GM12878 (cell line): ENCODE results near the gene PLIN3. TPM values are rescaled to one million over a fixed set of nuclear protein-coding genes. Genes with fewer than 3 reads are reported as not detected.

Experiments used
- ATAC-seq: fragments of 200-7000 bp; cut with Tn5 transposase; 3 replicates; pipeline ENCODE4 v1.9.1; 2020; ENCODE audit warnings: mild to moderate bottlenecking, moderate library complexity
- BruUV-seq: library from RNA; stranded (reverse); fragments of 400-500 nt; replicated peaks from 2 replicates; lab custom pipeline; 2021; lab: Mats Ljungman, UMichigan
- CTCF ChIA-PET: fragments of 300-600 bp; sonication (Branson Sonifier 250); formaldehyde crosslinking; extraction: SDS; loops from one replicate; lab custom pipeline; 2021; ENCODE audit warnings: inconsistent platforms; lab: Yijun Ruan, JAX
- POLR2A ChIA-PET: fragments of 350-600 bp; formaldehyde crosslinking; extraction: SDS; loops from one replicate; lab custom pipeline; 2021; ENCODE audit warnings: inconsistent platforms; lab: Charles Lee
- RAD21 ChIA-PET: fragments of 300-600 bp; sonication (Branson Sonifier 250); formaldehyde crosslinking; loops from one replicate; lab custom pipeline; 2023; ENCODE audit warnings: antibody characterized with exemption; ENCODE audit not compliant: unreplicated experiment; lab: Charles Lee
- SMC1A ChIA-PET: fragments of 300-600 bp; sonication (Branson Sonifier 250); formaldehyde crosslinking; loops from one replicate; lab custom pipeline; 2023; ENCODE audit not compliant: unreplicated experiment, uncharacterized antibody; lab: Charles Lee
- DNase-seq: peaks from one replicate; pipeline ENCODE4 v3.0.0-alpha.2; 2011; ENCODE audit warnings: low read depth, low spot score
- FAIRE-seq: peaks from 3 replicates; lab custom pipeline; 2011; peaks lifted over from hg19 to GRCh38; lab: Jason Lieb, UNC
- H2AFZ ChIP-seq: 2 replicates; pipeline ENCODE4 v1.6.0; 2011; ENCODE audit warnings: low read depth, low read length, control low read depth; ENCODE audit not compliant: control insufficient read depth
- H3K27ac ChIP-seq: 2 replicates; pipeline ENCODE4 v1.5.1; 2011; ENCODE audit warnings: control low read depth; ENCODE audit not compliant: control insufficient read depth, insufficient read depth
- H3K27me3 ChIP-seq, 2 experiments: replicated peaks in 1 of 2; 2 replicates each; pipeline versions ENCODE4 v1.6.0 to v1.6.1; 2011; ENCODE audit warnings: low read length in 1 of 2; ENCODE audit not compliant: control insufficient read depth in 2 of 2, insufficient read depth in 2 of 2
- H3K36me3 ChIP-seq, 2 experiments: 2 replicates each; pipeline ENCODE4 v1.5.1; 2011; ENCODE audit warnings: low read length in 1 of 2; ENCODE audit not compliant: control insufficient read depth in 2 of 2, insufficient read depth in 2 of 2
- H3K4me1 ChIP-seq: 2 replicates; pipeline ENCODE4 v1.6.1; 2011; ENCODE audit warnings: mild to moderate bottlenecking, low read length, moderate library complexity, mixed read lengths; ENCODE audit not compliant: control insufficient read depth, insufficient read depth
- H3K4me2 ChIP-seq: 2 replicates; pipeline ENCODE4 v1.6.0; 2011; ENCODE audit warnings: control low read depth; ENCODE audit not compliant: control insufficient read depth, insufficient read depth
- H3K4me3 ChIP-seq: fragments of 200-600 bp; sonication (generic); 2 replicates; pipeline ENCODE4 v1.5.1; 2016
- H3K79me2 ChIP-seq: 2 replicates; pipeline ENCODE4 v1.6.0; 2011; ENCODE audit warnings: low read length; ENCODE audit not compliant: control insufficient read depth, insufficient read depth
- H3K9ac ChIP-seq: 2 replicates; pipeline ENCODE4 v1.8.0; 2011; ENCODE audit warnings: low read length, control low read depth, mixed read lengths; ENCODE audit not compliant: control insufficient read depth, insufficient read depth
- H3K9me3 ChIP-seq: replicated peaks from 3 replicates; pipeline ENCODE4 v1.5.1; 2011; ENCODE audit warnings: mild to moderate bottlenecking, low read length; ENCODE audit not compliant: control insufficient read depth, insufficient read depth
- H4K20me1 ChIP-seq: 2 replicates; pipeline ENCODE4 v1.6.0; 2011; ENCODE audit not compliant: control insufficient read depth, insufficient read depth
- CREM ChIP-seq: IDR thresholded peaks from 2 replicates; pipeline ENCODE4 v1.6.1; 2014; ENCODE audit warnings: antibody characterized with exemption, low read depth
- DPF2 ChIP-seq: fragments of 450-650 bp; IDR thresholded peaks from 2 replicates; pipeline ENCODE4 v1.6.1; 2017; ENCODE audit warnings: mild to moderate bottlenecking
- EGR1 ChIP-seq, 2 experiments: IDR thresholded peaks; 1 replicate in 1 of 2; 2 replicates in 1 of 2; pipeline ENCODE4 v1.6.1; 2011 to 2012; ENCODE audit warnings: low read depth in 2 of 2, low read length in 2 of 2, borderline replicate concordance in 1 of 2, mild to moderate bottlenecking in 1 of 2, moderate library complexity in 1 of 2
- GATAD2B ChIP-seq: fragments of 450-650 bp; conservative IDR thresholded peaks from 2 replicates; pipeline ENCODE4 v1.6.1; 2017; ENCODE audit warnings: low read depth, mild to moderate bottlenecking, moderate library complexity
- IKZF1 ChIP-seq: fragments of 450-650 bp; conservative IDR thresholded peaks from 2 replicates; pipeline ENCODE4 v1.6.1; 2017; ENCODE audit warnings: antibody characterized with exemption, mild to moderate bottlenecking
- NFXL1 ChIP-seq: fragments of 450-650 bp; IDR thresholded peaks from 2 replicates; pipeline ENCODE4 v1.6.1; 2017; ENCODE audit warnings: antibody characterized with exemption, mild to moderate bottlenecking, borderline replicate concordance
- PML ChIP-seq: IDR thresholded peaks from 2 replicates; pipeline ENCODE4 v1.6.1; 2012; ENCODE audit warnings: low read length, inconsistent platforms
- RAD21 ChIP-seq: IDR thresholded peaks from 2 replicates; pipeline ENCODE4 v1.6.1; 2011; ENCODE audit warnings: mild to moderate bottlenecking, low read depth, low read length, moderate library complexity; ENCODE audit not compliant: insufficient read depth
- SMARCA5 ChIP-seq: fragments of 450-650 bp; IDR thresholded peaks from 2 replicates; pipeline ENCODE4 v1.6.1; 2017; ENCODE audit warnings: mild to moderate bottlenecking
- WGBS: methylation state at CpG from one replicate; pipeline ENCODE4 v1.1.6; 2016; ENCODE audit warnings: low lambda C conversion rate; ENCODE audit not compliant: insufficient replicate concordance, insufficient coverage; ENCODE audit errors: missing lambda C conversion rate; 5-methylcytosine and 5-hydroxymethylcytosine counted together
- in situ Hi-C: fragments of 300-500 bp; cut with MboI; formaldehyde crosslinking; loops from 9 replicates; pipeline ENCODE4 v1.14.3; 2018; ENCODE audit warnings: mixed read lengths
- intact Hi-C: fragments of 100-400 bp; cut with micrococcal nuclease; formaldehyde crosslinking; loops from one replicate; pipeline ENCODE4 v1.14.2; 2022; ENCODE audit not compliant: unreplicated experiment
- polyA plus RNA-seq, 11 experiments: library from polyadenylated mRNA; depleted of rRNA in 4 of 11; unstranded in 6 of 11; stranded (reverse) in 5 of 11; fragments of >200 nt; fragmentation: Nextera tagmentation in 4 of 11; fragmentation: Illumina TruSeq in 1 of 11; extraction: Ambion mirVana in 4 of 11; extraction: Trizol in 1 of 11; gene quantifications; 1 replicate in 1 of 11; 2 replicates in 10 of 11; pipeline versions ENCODE4 v1.2.1 to v1.2.3, GENCODE V29; 2011 to 2016; ENCODE audit warnings: inconsistent platforms in 2 of 11, missing spikeins in 2 of 11, low read depth in 1 of 11
- total RNA-seq, 4 experiments: library from RNA; depleted of rRNA in 3 of 4; stranded (reverse); fragments of >200 nt in 3 of 4; fragmentation: Illumina TruSeq in 1 of 4; extraction: Trizol in 1 of 4; gene quantifications; 2 replicates each; pipeline versions ENCODE4 v1.2.1 to v1.2.3, GENCODE V29; 2013 to 2021

The PLIN3 gene
- total and polyA plus RNA-seq, 10 of the 15 experiments (the other 5 are each of a cell fraction or from before 2014, with no cell fraction given): 7.7 to 71.4 (median 66.8) TPM

GRCh38 chr19:4811328-4812131 is 55.9 kb downstream of the PLIN3 start (continued):
- TF ChIP-seq SMARCA5 (peak; percentile 98), EGR1 (IDR thresholded peaks at IDR 0.05; ENCODE audit: borderline replicate concordance in 1 of 2, low read depth in 2 of 2, low read length in 2 of 2) (no peak), PML (no peak), CREM (no peak), RAD21 (peak; percentile 76)

- Histone ChIP-seq H3K36me3 (no peaks in the 10 kb centered on the region), H3K9ac (no peak overlapping the region), H3K27me3 (no peaks in the 10 kb centered on the region), H3K4me2 (no peak overlapping the region), H3K27ac (no peak overlapping the region), H3K79me2 (no peaks in the 10 kb centered on the region), H2AFZ (no peak overlapping the region), H3K4me1 (peaks cover 9% of the 10 kb centered on the region), H3K9me3 (no peaks in the 10 kb centered on the region), H3K4me3 (no peak overlapping the region), H4K20me1 (no peaks in the 10 kb centered on the region)
- ChIA-PET POLR2A (interaction anchor here (0.5 kb wide), 1 partner anchor 32 kb away, joined by 4 read pairs; no protein-coding TSS in a partner anchor), SMC1A (interaction anchor here (1.3 to 9.1 kb wide), 4 partner anchors 8 to 105 kb away, joined by 3 to 176 read pairs (median 51); partner anchors contain the start of gene PLIN3), RAD21 (interaction anchor here (0.6 to 1.5 kb wide), 4 partner anchors 16 to 1052 kb away, joined by 4 to 6 read pairs (median 4); no protein-coding TSS in a partner anchor), CTCF (interaction anchor here (0.8 to 11.0 kb wide), 5 partner anchors 45 to 224 kb away, joined by 3 to 346 read pairs (median 6); no protein-coding TSS in a partner anchor)
- 0 out of 2 replicates have a peak, but pooled peaks have one; percentile 35 for TF ChIP-seq DPF2
- TF ChIP-seq NFXL1: no peak
- 0 out of 2 replicates have a peak, but pooled peaks have one; percentile 26 for TF ChIP-seq GATAD2B
- peak; percentile 49 for TF ChIP-seq IKZF1
- TF ChIP-seq CREM: no peak
- DNase-seq: no peak
- no TSS peak for BruUV-seq
- no peak for FAIRE-seq
- ATAC-seq: peak; percentile 51
- 51% methylated on average over 6 of the region's 6 CpGs for WGBS
- intact Hi-C loops (no loop called here), in situ Hi-C loops (loop anchor here (5.0 kb wide), 3 partner anchors 45 to 225 kb away; no protein-coding TSS in a partner anchor)
Measured at GRCh38 chr19:4807188-4807587, 60.3 kb downstream of the PLIN3 start.
